H1 (cell line): ENCODE results near the gene SSH2. TPM values are rescaled to one million over a fixed set of nuclear protein-coding genes. Genes with fewer than 3 reads are reported as not detected.

Experiments
- CTCF ChIA-PET: fragments of 300-600 bp; sonication (Branson Sonifier 250); formaldehyde crosslinking; loops from one replicate; lab custom pipeline; 2021; ENCODE audit not compliant: partially characterized antibody; lab: Charles Lee
- POLR2A ChIA-PET: fragments of 300-600 bp; sonication (Branson Sonifier 250); formaldehyde crosslinking; loops from one replicate; lab custom pipeline; 2021; ENCODE audit warnings: inconsistent platforms; ENCODE audit not compliant: partially characterized antibody; lab: Charles Lee
- DNase-seq, 2 experiments: peaks; one replicate each; pipeline versions ENCODE4 v3.0.0 to v3.0.0-alpha.2; 2010 to 2022; ENCODE audit warnings: low spot score in 2 of 2, low read depth in 1 of 2, mixed read lengths in 1 of 2
- FAIRE-seq: peaks from 2 replicates; lab custom pipeline; 2011; peaks lifted over from hg19 to GRCh38; lab: Jason Lieb, UNC
- H2AFZ ChIP-seq: 2 replicates; pipeline ENCODE4 v1.8.1; 2012; ENCODE audit warnings: low read length, inconsistent platforms
- H2AK5ac ChIP-seq: 2 replicates; pipeline ENCODE4 v1.6.1; 2013; ENCODE audit warnings: low read depth, low read length
- H2BK120ac ChIP-seq: replicated peaks from 2 replicates; pipeline ENCODE3; 2013; ENCODE audit warnings: low read depth, low read length, inconsistent platforms
- H2BK12ac ChIP-seq: 2 replicates; pipeline ENCODE4 v1.6.1; 2013; ENCODE audit warnings: low read depth, low read length
- H2BK15ac ChIP-seq: 2 replicates; pipeline ENCODE4 v1.6.1; 2013; ENCODE audit warnings: low read length
- H2BK20ac ChIP-seq: 2 replicates; pipeline ENCODE4 v1.6.1; 2013; ENCODE audit warnings: low read length
- H2BK5ac ChIP-seq: 2 replicates; pipeline ENCODE4 v1.6.1; 2013; ENCODE audit warnings: low read depth, low read length
- H3K14ac ChIP-seq: 2 replicates; pipeline ENCODE4 v1.6.1; 2013; ENCODE audit warnings: inconsistent platforms; ENCODE audit not compliant: insufficient read length
- H3K18ac ChIP-seq: 2 replicates; pipeline ENCODE4 v1.6.1; 2013; ENCODE audit warnings: low read length; ENCODE audit errors: extremely low read depth
- H3K23ac ChIP-seq: 2 replicates; pipeline ENCODE4 v1.6.1; 2013; ENCODE audit warnings: inconsistent platforms; ENCODE audit not compliant: insufficient read length
- H3K23me2 ChIP-seq: 2 replicates; pipeline ENCODE4 v1.6.1; 2013; ENCODE audit warnings: low read depth, low read length
- H3K27ac ChIP-seq: 2 replicates; pipeline ENCODE4 v1.6.1; 2011; ENCODE audit warnings: low read depth, low read length, inconsistent platforms
- H3K27me3 ChIP-seq, 4 experiments: replicated peaks in 1 of 4; 1 replicate in 1 of 4; 2 replicates in 3 of 4; pipeline versions ENCODE4 v1.6.1 to v1.8.1; 2011 to 2013; ENCODE audit warnings: low read length in 3 of 4, mild to moderate bottlenecking in 3 of 4, inconsistent platforms in 2 of 4, mixed read lengths in 2 of 4, moderate library complexity in 1 of 4; ENCODE audit not compliant: control insufficient read depth in 3 of 4, insufficient read depth in 3 of 4; ENCODE audit errors: extremely low read depth in 1 of 4
- H3K36me3 ChIP-seq, 4 experiments: 2 replicates each; pipeline versions ENCODE4 v1.6.1 to v1.8.1; 2011 to 2013; ENCODE audit warnings: mild to moderate bottlenecking in 4 of 4, low read length in 3 of 4, moderate library complexity in 2 of 4, control low read depth in 1 of 4, inconsistent platforms in 1 of 4; ENCODE audit not compliant: insufficient read depth in 4 of 4, control insufficient read depth in 2 of 4
- H3K4ac ChIP-seq: replicated peaks from 2 replicates; pipeline ENCODE3; 2013; ENCODE audit warnings: low read length, low read depth, mixed read lengths, inconsistent platforms; ENCODE audit not compliant: insufficient read length
- H3K4me1 ChIP-seq, 4 experiments: replicated peaks in 1 of 4; 1 replicate in 1 of 4; 2 replicates in 3 of 4; pipeline versions ENCODE4 v1.6.1 to v1.8.1; 2011 to 2013; ENCODE audit warnings: low read length in 3 of 4, inconsistent platforms in 2 of 4, mixed read lengths in 1 of 4; ENCODE audit not compliant: insufficient read depth in 4 of 4, control insufficient read depth in 3 of 4
- H3K4me2 ChIP-seq, 2 experiments: 2 replicates each; pipeline versions ENCODE4 v1.6.1 to v1.8.1; 2011 to 2013; ENCODE audit warnings: low read depth in 2 of 2, low read length in 2 of 2, control low read depth in 1 of 2, inconsistent platforms in 1 of 2, mild to moderate bottlenecking in 1 of 2; ENCODE audit not compliant: insufficient read depth in 1 of 2
- H3K4me3 ChIP-seq, 4 experiments: fragments of 200-600, 300-600 bp in 1 of 4; sonication (generic), shearing (Covaris generic), sonication (Bioruptor Twin) in 1 of 4; 2 replicates each; pipeline versions ENCODE4 v1.5.1 to v1.8.1; 2011 to 2016; ENCODE audit warnings: low read length in 4 of 4, low read depth in 3 of 4, control low read depth in 2 of 4, inconsistent platforms in 2 of 4, mild to moderate bottlenecking in 2 of 4, mixed read lengths in 1 of 4, moderate library complexity in 1 of 4; ENCODE audit not compliant: insufficient read depth in 2 of 4; ENCODE audit errors: extremely low read depth in 1 of 4
- H3K56ac ChIP-seq: replicated peaks from 2 replicates; pipeline ENCODE3; 2013; ENCODE audit warnings: low read depth, mild to moderate bottlenecking, mixed read lengths, low read length, inconsistent platforms; ENCODE audit not compliant: insufficient read length
- H3K79me1 ChIP-seq: 2 replicates; pipeline ENCODE4 v1.6.1; 2013; ENCODE audit warnings: low read depth, low read length, control low read depth
- H3K79me2 ChIP-seq, 2 experiments: 2 replicates each; pipeline versions ENCODE4 v1.6.1 to v1.8.1; 2012 to 2013; ENCODE audit warnings: low read length in 2 of 2, mild to moderate bottlenecking in 2 of 2, inconsistent platforms in 1 of 2; ENCODE audit not compliant: insufficient read depth in 2 of 2, control insufficient read depth in 1 of 2
- H3K9ac ChIP-seq, 4 experiments: replicated peaks in 1 of 4; 1 replicate in 1 of 4; 2 replicates in 3 of 4; pipeline versions ENCODE4 v1.6.1 to v1.8.1; 2011 to 2013; ENCODE audit warnings: low read depth in 3 of 4, low read length in 3 of 4, control low read depth in 2 of 4, mild to moderate bottlenecking in 2 of 4, moderate library complexity in 2 of 4, inconsistent platforms in 1 of 4; ENCODE audit errors: extremely low read depth in 1 of 4
- H3K9me3 ChIP-seq, 2 experiments: 2 replicates each; pipeline versions ENCODE4 v1.6.1 to v1.8.1; 2012 to 2013; ENCODE audit warnings: mild to moderate bottlenecking in 2 of 2, moderate library complexity in 2 of 2, control low read depth in 1 of 2, inconsistent platforms in 1 of 2, low read depth in 1 of 2, low read length in 1 of 2, mixed read lengths in 1 of 2; ENCODE audit not compliant: insufficient read depth in 2 of 2
- H4K20me1 ChIP-seq, 2 experiments: replicated peaks in 1 of 2; 2 replicates each; pipeline versions ENCODE3 to v1.8.1; 2011 to 2013; ENCODE audit warnings: inconsistent platforms in 2 of 2, low read length in 2 of 2, mild to moderate bottlenecking in 1 of 2; ENCODE audit not compliant: insufficient read depth in 2 of 2, control insufficient read depth in 1 of 2
- H4K5ac ChIP-seq: 2 replicates; pipeline ENCODE4 v1.6.1; 2013; ENCODE audit warnings: low read length, low read depth, mixed read lengths, inconsistent platforms; ENCODE audit not compliant: insufficient read length
- H4K8ac ChIP-seq: 2 replicates; pipeline ENCODE4 v1.8.0; 2013; ENCODE audit warnings: mild to moderate bottlenecking, moderate library complexity, low read length, inconsistent platforms; ENCODE audit not compliant: insufficient read depth; ENCODE audit errors: extremely low read depth
- H4K91ac ChIP-seq: replicated peaks from 2 replicates; pipeline ENCODE3; 2013; ENCODE audit warnings: low read length, mixed read lengths, inconsistent platforms; ENCODE audit not compliant: insufficient read length
- ASH2L ChIP-seq: fragments of 200-600, 300-600 bp; sonication (generic); IDR thresholded peaks from one replicate; pipeline ENCODE4 v1.7.1; 2017; ENCODE audit warnings: low read length
- ATF2 ChIP-seq: IDR thresholded peaks from 2 replicates; pipeline ENCODE4 v1.6.1; 2012; ENCODE audit warnings: low read length, inconsistent platforms
- CBX8 ChIP-seq: fragments of 300-800, 300-1000 bp; sonication (generic); IDR thresholded peaks from 2 replicates; pipeline ENCODE4 v1.7.1; 2016; ENCODE audit warnings: low read depth, low read length, borderline replicate concordance
- CTCF ChIP-seq, 3 experiments: IDR thresholded peaks; 1 replicate in 2 of 3; 2 replicates in 1 of 3; pipeline versions ENCODE4 v1.5.1 to v1.6.1; 2011; ENCODE audit warnings: low read length in 3 of 3, mild to moderate bottlenecking in 3 of 3, inconsistent platforms in 2 of 3, low read depth in 1 of 3, moderate library complexity in 1 of 3; ENCODE audit not compliant: insufficient read depth in 1 of 3; ENCODE audit errors: control extremely low read depth in 1 of 3
- MAX ChIP-seq: IDR thresholded peaks from 2 replicates; pipeline ENCODE4 v1.6.1; 2012; ENCODE audit warnings: inconsistent platforms
- POLR2A ChIP-seq, 2 experiments: IDR thresholded peaks; 1 replicate in 1 of 2; 2 replicates in 1 of 2; pipeline ENCODE4 v1.6.1; 2011; ENCODE audit warnings: low read depth in 2 of 2, low read length in 2 of 2, mild to moderate bottlenecking in 2 of 2; ENCODE audit errors: control extremely low read depth in 1 of 2
- RFX5 ChIP-seq: IDR thresholded peaks from 2 replicates; pipeline ENCODE4 v1.6.1; 2011; ENCODE audit warnings: low read depth, low read length, improper control_type of control experiment, borderline replicate concordance
- WGBS, 2 experiments: shearing (Covaris generic) in 1 of 2; methylation state at CpG; one replicate each; pipeline versions ENCODE4 v1.1.6 to v1.1.7; 2013 to 2015; ENCODE audit warnings: low lambda C conversion rate in 2 of 2, mixed read lengths in 2 of 2, inconsistent platforms in 1 of 2, low coverage in 1 of 2, missing lambda C conversion rate in 1 of 2; ENCODE audit not compliant: insufficient replicate concordance in 2 of 2, insufficient coverage in 1 of 2, insufficient read length in 1 of 2; ENCODE audit errors: extremely low coverage in 1 of 2, missing lambda C conversion rate in 1 of 2; 5-methylcytosine and 5-hydroxymethylcytosine counted together
- polyA plus RNA-seq, 7 experiments: library from polyadenylated mRNA; depleted of rRNA in 3 of 7; stranded (reverse) in 5 of 7; unstranded in 2 of 7; fragments of >200 nt in 5 of 7; fragments of 200-250 nt in 2 of 7; gene quantifications; 1 replicate in 5 of 7; 2 replicates in 1 of 7; 4 replicates in 1 of 7; pipeline versions ENCODE4 v1.2.1 to v1.2.3, GENCODE V29; 2011 to 2013; ENCODE audit warnings: missing spikeins in 2 of 7, mixed read lengths in 2 of 7
- total RNA-seq: library from RNA; stranded (reverse); fragmentation: NEBNext Ultra II Directional; extraction: Animal tissue kit (Norgen Biotek cat#: 25700); gene quantifications from 2 replicates; pipeline ENCODE4 v1.2.1, GENCODE V29; 2021

The SSH2 gene
- total and polyA plus RNA-seq, 2 of the 8 experiments (the other 6 are each of a cell fraction or from before 2014, with no cell fraction given) = 5.2 to 15.9 TPM

GRCh38 chr17:29718446-29719039 is 211.5 kb downstream of the SSH2 start:
- no peak for TF ChIP-seq ATF2
- no peak for TF ChIP-seq MAX
- no peak for TF ChIP-seq ASH2L
- no peak for TF ChIP-seq POLR2A (IDR thresholded peaks at IDR 0.05; ENCODE audit: control extremely low read depth in 1 of 2, low read depth in 2 of 2, low read length in 2 of 2)
- no peak for TF ChIP-seq RFX5
- TF ChIP-seq CBX8 = no peak
- no peak for TF ChIP-seq CTCF (IDR thresholded peaks at IDR 0.05; ENCODE audit: control extremely low read depth in 1 of 3, insufficient read depth in 1 of 3, low read depth in 1 of 3, low read length in 3 of 3)
- Histone ChIP-seq H2BK12ac (no peak overlapping the region), H3K18ac (no peak overlapping the region), H3K27me3 (no peaks in the 10 kb centered on the region), H2AFZ (no peak overlapping the region), H3K4me2 (no peak overlapping the region), H4K20me1 (no peaks in the 10 kb centered on the region), H3K27ac (no peak overlapping the region), H3K79me2 (no peaks in the 10 kb centered on the region), H2BK120ac (no peak overlapping the region), H2AK5ac (no peak overlapping the region), H2BK15ac (no peak overlapping the region), H3K56ac (no peak overlapping the region), H2BK5ac (no peak overlapping the region), H3K4me1 (peaks cover 0 to 4% (median 1%) of the 10 kb centered on the region in 4 experiments; a peak in 1 of 7 replicates), H3K23me2 (no peaks in the 10 kb centered on the region), H2BK20ac (no peak overlapping the region), H3K36me3 (no peaks in the 10 kb centered on the region), H3K4ac (no peak overlapping the region), H3K79me1 (no peaks in the 10 kb centered on the region), H3K9ac (no peak overlapping the region), H4K8ac (no peak overlapping the region), H4K91ac (no peak overlapping the region), H3K23ac (no peak overlapping the region), H3K14ac (no peak overlapping the region), H3K4me3 (no peak overlapping the region), H3K9me3 (no peaks in the 10 kb centered on the region), H4K5ac (no peak overlapping the region)
- 90% methylated on average over 6 of the region's 8 CpGs; no CpG with 5 or more reads in 1 of the 2 experiments for WGBS, 2 experiments
- ChIA-PET CTCF (interaction anchor here (0.6 to 1.0 kb wide), 3 partner anchors 49 to 78 kb away, joined by 3 to 4 read pairs (median 3); no protein-coding TSS in a partner anchor), POLR2A (interaction anchor here (0.9 kb wide), 1 partner anchor 35 kb away, joined by 3 read pairs; no protein-coding TSS in a partner anchor)
- FAIRE-seq = no peak
- DNase-seq = peak in 1 of 2 experiments; percentile 39
